ENCODE results near the gene MTHFD1. TPM values are rescaled to one million over a fixed set of nuclear protein-coding genes. Genes with fewer than 3 reads are reported as not detected.

MTHFD1 gene
- total and polyA plus RNA-seq, 9 of the 15 experiments (the other 6 are each of a cell fraction or from before 2014, with no cell fraction given): 66.7 to 158 (median 90.9) TPM

- Histone ChIP-seq H3K4me2 (ENCODE audit: insufficient read depth, low read length) (no peak overlapping the region), H3K9me3 (replicated peaks; ENCODE audit: control insufficient read depth, insufficient read depth, low read depth, low read length) (no peaks in the 10 kb centered on the region), H3K27ac (ENCODE audit: extremely low read depth, low read depth, low read length) (no peak overlapping the region), H3K4me3 (no peak overlapping the region), H4K20me1 (replicated peaks; ENCODE audit: control insufficient read depth, insufficient read depth, low read length) (no peaks in the 10 kb centered on the region), H3K27me3 (ENCODE audit: control insufficient read depth in 2 of 2, insufficient read depth in 2 of 2, low read length in 2 of 2) (no peaks in the 10 kb centered on the region), H3K79me2 (ENCODE audit: control insufficient read depth, insufficient read depth, low read length) (no peaks in the 10 kb centered on the region), H2AFZ (ENCODE audit: low read depth, low read length) (no peak overlapping the region), H3K9me1 (ENCODE audit: control insufficient read depth, insufficient read depth, low read length) (no peaks in the 10 kb centered on the region), H3K36me3 (ENCODE audit: control insufficient read depth, insufficient read depth, low read length) (no peaks in the 10 kb centered on the region), H3K4me1 (replicated peaks in 1 of 2; ENCODE audit: control insufficient read depth in 2 of 2, insufficient read depth in 2 of 2, low read length in 2 of 2) (no peaks in the 10 kb centered on the region; a peak in 1 of 5 replicates), H3K9ac (ENCODE audit: insufficient read depth in 1 of 2, low read depth in 2 of 2, low read length in 2 of 2) (no peak overlapping the region)
- POLR2A ChIA-PET: interaction anchor here (1.0 kb wide), 1 partner anchor 8 kb away, joined by 6 read pairs; no protein-coding TSS in a partner anchor
- WGBS (ENCODE audit: insufficient coverage, low coverage, missing lambda C conversion rate): 32% methylated on average over 6 of the region's 6 CpGs
- DNase-seq (ENCODE audit: extremely low read depth in 1 of 4, low spot score in 3 of 4) (no peak), FAIRE-seq (no peak), ATAC-seq (no peak)
- in situ Hi-C loops (cut with MboI): loop anchor here (10.0 kb wide), 2 partner anchors 115 to 285 kb away; partner anchors contain the start of gene AKAP5
- intact Hi-C loops (cut with micrococcal nuclease): loop anchor here (10.0 kb wide), 1 partner anchor 75 kb away; no protein-coding TSS in a partner anchor
- BruUV-seq (replicated peaks): no TSS peak
- CTCF ChIA-PET (ENCODE audit: low intra/inter-chr PET ratio): no interaction called here
- TF ChIP-seq C11orf30 (IDR thresholded peaks at IDR 0.05; ENCODE audit: low read depth) (peak; percentile 83), MAFG (tag; conservative IDR thresholded peaks at IDR 0.05) (peak; percentile 71), MAFK (IDR thresholded peaks at IDR 0.05; ENCODE audit: low read length) (peak; percentile 41; the same call in 1 of the 2 replicates), GATA2 (CRISPR knock-in tag; IDR thresholded peaks at IDR 0.05) (no peak), MAFF (IDR thresholded peaks at IDR 0.05; ENCODE audit: low read length) (peak; percentile 46; the same call in 1 of the 2 replicates), ZNF316 (IDR thresholded peaks at IDR 0.05) (peak; percentile 91)
Measured at GRCh38 chr14:64349741-64350490, 38.2 kb upstream of the MTHFD1 start.
